GM12874 (cell line): ENCODE data around the gene NET1.

Source experiments
- CTCF ChIP-seq: IDR thresholded peaks from 2 replicates; pipeline ENCODE4 v1.5.1; 2011; ENCODE audit warnings: low read depth, mild to moderate bottlenecking, control low read depth, low read length, moderate library complexity; ENCODE audit not compliant: insufficient read depth

Gene NET1

GRCh38 chr10:5412277-5412941 is at the start of gene NET1:
TSS of gene NET1 (plus strand) at chr10:5412557. CDS start at chr10:5412693, 136 bp downstream.
- no peak for TF ChIP-seq CTCF

GRCh38 chr10:5362873-5363272 is 49.5 kb upstream of the NET1 start:
- TF ChIP-seq CTCF, result no peak

DNA sequence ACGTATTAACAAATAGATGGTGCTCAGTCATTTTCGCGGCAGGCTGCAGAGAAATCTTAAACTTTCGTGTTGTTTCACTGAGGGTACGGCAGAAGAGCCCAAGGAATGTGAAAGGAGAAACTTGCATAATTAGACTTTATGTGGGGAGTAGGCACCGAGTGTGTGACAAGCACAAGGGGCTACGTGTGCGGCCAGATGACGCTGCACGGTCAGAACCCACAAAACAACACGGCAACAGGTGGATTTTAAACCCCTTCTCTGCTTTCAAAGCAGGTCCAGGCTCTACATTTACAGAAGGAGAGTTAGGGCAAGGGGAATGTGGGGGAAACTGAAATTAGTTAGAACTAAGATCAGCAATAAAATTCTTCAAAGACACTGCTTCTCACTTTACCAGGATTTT is 48.0 kb upstream of the NET1 start:
- TF ChIP-seq CTCF, result no peak

DNA sequence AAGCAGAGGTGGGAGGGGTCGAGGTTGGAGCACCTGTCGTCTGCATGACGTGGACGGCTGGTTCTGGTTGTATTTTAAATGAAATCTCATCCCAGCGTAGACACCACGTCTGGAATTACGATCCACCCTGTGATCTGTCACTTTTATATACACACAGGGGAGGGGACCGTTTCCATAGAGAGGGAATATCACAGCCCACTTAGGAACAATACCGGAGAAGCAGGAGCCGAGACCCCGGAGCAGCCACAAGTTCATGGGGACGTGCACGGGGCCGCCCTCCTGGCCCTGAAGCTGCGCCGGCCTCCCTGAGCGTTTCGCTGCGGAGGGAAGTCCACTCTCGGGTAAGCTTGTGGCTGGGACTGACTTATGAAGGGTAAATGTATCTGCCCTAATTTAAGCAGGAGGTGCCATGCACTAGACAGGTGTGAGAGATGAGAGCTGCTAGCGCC is 47.4 kb upstream of the NET1 start, which contains the start of gene UCN3:
TSS of gene UCN3 (plus strand) at position 77 of the 449 bp plus-strand sequence. CDS start 8,755 bp downstream, outside the sequence.
- no peak for TF ChIP-seq CTCF

DNA sequence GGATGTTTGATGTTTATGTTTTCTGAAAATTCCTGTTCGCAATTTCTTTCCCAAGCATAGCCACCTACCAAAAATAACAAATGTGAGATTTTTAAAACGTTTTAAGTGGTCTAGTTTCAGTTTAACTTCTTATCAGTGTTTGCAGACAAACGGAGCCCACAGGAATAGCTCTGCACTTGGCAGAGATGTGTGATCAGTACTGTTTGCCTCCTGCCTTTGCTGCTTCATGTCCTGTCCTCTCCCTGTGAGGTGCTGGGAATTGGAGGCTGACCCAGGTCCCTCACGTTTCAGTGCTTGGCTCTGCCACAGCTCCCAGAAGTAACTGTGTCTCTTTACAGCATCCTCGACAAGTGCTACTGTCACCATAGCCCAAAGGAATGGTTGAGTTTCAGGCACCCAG is 46.4 kb upstream of the NET1 start:
- no peak for TF ChIP-seq CTCF

DNA sequence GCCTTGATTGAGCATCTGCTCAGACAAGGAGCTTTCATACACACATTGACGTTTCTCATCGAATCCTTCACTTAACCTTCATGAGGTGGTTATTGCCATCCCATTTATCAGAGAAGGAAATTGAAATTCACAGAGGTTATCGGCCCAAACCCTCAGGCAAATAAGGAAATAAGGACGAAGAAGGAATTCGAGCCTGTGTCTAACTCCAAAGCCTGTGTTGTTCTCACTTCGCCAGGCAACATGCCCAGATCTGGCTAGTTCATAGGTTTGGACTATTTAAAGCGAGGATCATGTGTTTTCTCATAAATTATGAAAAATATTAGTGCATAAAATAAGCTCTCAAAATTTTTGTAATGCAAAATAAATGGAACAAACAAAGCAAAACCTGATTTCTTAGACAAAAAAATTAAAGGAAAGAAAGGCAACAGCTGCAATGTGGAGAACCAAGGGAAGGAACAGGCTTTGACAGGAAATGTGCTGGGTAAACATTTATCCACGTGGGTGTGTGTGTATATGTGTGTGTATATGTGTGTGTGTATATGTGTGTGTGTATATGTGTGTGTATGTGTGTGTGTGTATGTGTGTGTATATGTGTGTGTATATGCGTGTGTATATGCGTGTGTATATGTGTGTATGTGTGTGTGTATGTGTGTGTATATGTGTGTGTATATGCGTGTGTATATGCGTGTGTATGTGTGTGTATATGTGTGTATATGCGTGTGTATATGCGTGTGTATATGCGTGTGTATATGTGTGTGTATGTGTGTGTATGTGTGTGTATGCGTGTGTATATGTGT is 42.8 kb upstream of the NET1 start:
- no peak for TF ChIP-seq CTCF

- no peak for TF ChIP-seq CTCF
Observed at GRCh38 chr10:5370493-5371352, 41.6 kb upstream of the NET1 start.
